Lower lobe of right lung (tissue), 2 donors: ENCODE data around the gene RECQL. TPM values are rescaled to one million over a fixed set of nuclear protein-coding genes. Genes with fewer than 3 reads are reported as not detected.

Experiments
- ATAC-seq, 2 donors: fragments of 200-7000 bp; cut with Tn5 transposase; one replicate each; pipeline ENCODE4 v1.9.1; 2020 to 2022; ENCODE audit warnings: mild to moderate bottlenecking in 2 of 2, moderate library complexity in 2 of 2
- DNase-seq: peaks from one replicate; pipeline ENCODE4 v3.0.0-alpha.2; 2020
- H3K27ac ChIP-seq: fragments of 200-600 bp; one replicate; pipeline ENCODE4 v1.8.0; 2022
- H3K27me3 ChIP-seq: fragments of 200-600 bp; one replicate; pipeline ENCODE4 v1.8.0; 2022; ENCODE audit warnings: low read depth
- H3K36me3 ChIP-seq: fragments of 200-600 bp; one replicate; pipeline ENCODE4 v1.8.0; 2022; ENCODE audit warnings: mild to moderate bottlenecking
- H3K4me1 ChIP-seq: fragments of 200-600 bp; one replicate; pipeline ENCODE4 v1.8.0; 2022
- H3K4me3 ChIP-seq: fragments of 200-600 bp; one replicate; pipeline ENCODE4 v1.8.0; 2022; ENCODE audit warnings: mild to moderate bottlenecking
- H3K9me3 ChIP-seq: fragments of 200-600 bp; one replicate; pipeline ENCODE4 v1.8.0; 2022
- CTCF ChIP-seq: fragments of 200-600 bp; IDR thresholded peaks from one replicate; pipeline ENCODE4 v1.8.0; 2022; ENCODE audit warnings: antibody characterized with exemption, mild to moderate bottlenecking
- intact Hi-C: fragments of 100-400 bp; cut with DNase I; formaldehyde crosslinking; loops from one replicate; pipeline ENCODE4 v1.11.0; 2022
- total RNA-seq: library from RNA; stranded (reverse); fragmentation: NEBNext Ultra II Directional; extraction: Animal tissue kit (Norgen Biotek cat#: 25700); gene quantifications from one replicate; pipeline ENCODE4 v1.2.1, GENCODE V29; 2021
- donor health status: DM: no; HTN: yes; CAD: no; lungs with severe emphysema.

The RECQL gene
- total RNA-seq, 1 donor from 2014 or later: 30.0 TPM

- H3K36me3 ChIP-seq: peaks cover 72% of the 10 kb centered on the region
- TF ChIP-seq CTCF: no peak
- ATAC-seq (no peak), DNase-seq (no peak)
- no peak overlapping the region for H3K27ac ChIP-seq
- H3K27me3 ChIP-seq: no peaks in the 10 kb centered on the region
- no peaks in the 10 kb centered on the region for H3K9me3 ChIP-seq
- H3K4me1 ChIP-seq: no peaks in the 10 kb centered on the region
- intact Hi-C loops: no loop called here
- H3K4me3 ChIP-seq: no peak overlapping the region
These were observed 57.0 kb downstream of the RECQL start for GRCh38 chr12:21444193-21445146.

- DNase-seq (no peak), ATAC-seq (no peak)
- no peaks in the 10 kb centered on the region for H3K27me3 ChIP-seq
- H3K9me3 ChIP-seq: no peaks in the 10 kb centered on the region
- TF ChIP-seq CTCF: no peak
- H3K36me3 ChIP-seq: peaks cover 23% of the 10 kb centered on the region
- no peak overlapping the region for H3K4me3 ChIP-seq
- intact Hi-C loops: no loop called here
- H3K4me1 ChIP-seq: peaks cover 10% of the 10 kb centered on the region
- H3K27ac ChIP-seq: no peak overlapping the region
These were observed 62.1 kb downstream of the RECQL start for GRCh38 chr12:21439347-21439746.

- ATAC-seq (no peak), DNase-seq (no peak)
- H3K4me3 ChIP-seq: peak overlapping the region; percentile 75
- H3K36me3 ChIP-seq: peaks cover 23% of the 10 kb centered on the region
- H3K4me1 ChIP-seq: peaks cover 10% of the 10 kb centered on the region
- no peak overlapping the region for H3K27ac ChIP-seq
- no peaks in the 10 kb centered on the region for H3K9me3 ChIP-seq
- H3K27me3 ChIP-seq: no peaks in the 10 kb centered on the region
- no peak for TF ChIP-seq CTCF
- intact Hi-C loops: no loop called here
These were observed 62.8 kb downstream of the RECQL start for GRCh38 chr12:21438643-21439042.

GRCh38 chr12:21434699-21435098 is 66.7 kb downstream of the RECQL start:
- Histone ChIP-seq H3K27ac (no peak overlapping the region), H3K27me3 (no peaks in the 10 kb centered on the region), H3K9me3 (no peaks in the 10 kb centered on the region), H3K4me1 (peaks cover 10% of the 10 kb centered on the region), H3K4me3 (no peak overlapping the region), H3K36me3 (no peaks in the 10 kb centered on the region)
- DNase-seq (no peak), ATAC-seq (no peak)
- intact Hi-C loops: no loop called here
- TF ChIP-seq CTCF: no peak

DNA sequence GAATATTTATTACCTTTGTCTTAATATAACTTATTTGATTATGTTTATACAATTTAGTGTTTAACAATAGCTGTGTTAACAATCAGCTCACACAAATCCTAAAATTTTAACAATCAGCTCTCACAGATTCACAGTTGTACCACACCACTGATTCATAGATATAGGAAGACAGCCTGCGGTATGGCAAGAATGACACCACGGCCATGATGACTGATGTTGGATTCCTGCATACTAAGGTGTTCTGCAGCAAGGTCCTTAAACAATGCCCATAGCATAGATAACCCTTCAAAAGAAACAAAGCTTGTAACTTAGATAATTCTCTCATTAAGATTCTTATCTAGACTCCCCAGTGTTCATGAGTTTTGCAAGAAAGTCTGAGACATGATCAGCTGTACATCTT is 67.9 kb downstream of the RECQL start:
- no peak overlapping the region for H3K4me3 ChIP-seq
- TF ChIP-seq CTCF: no peak
- H3K27me3 ChIP-seq: no peaks in the 10 kb centered on the region
- no peaks in the 10 kb centered on the region for H3K9me3 ChIP-seq
- H3K4me1 ChIP-seq: peaks cover 3% of the 10 kb centered on the region
- intact Hi-C loops: no loop called here
- H3K27ac ChIP-seq: no peak overlapping the region
- no peak for DNase-seq
- no peaks in the 10 kb centered on the region for H3K36me3 ChIP-seq
- ATAC-seq: no peak
